IPS-18a (cell line): ENCODE data around the gene ZNF354B.
"Not testable (repeated sequence)": the region's sequence is repeated elsewhere in the genome, so short reads cannot be mapped to it uniquely, and the experiment has no call there.

ENCODE experiments used
- H3K27ac ChIP-seq: one replicate; pipeline ENCODE4 v1.5.1; 2013; ENCODE audit warnings: low read length
- H3K27me3 ChIP-seq: one replicate; pipeline ENCODE4 v1.6.1; 2013; ENCODE audit warnings: mild to moderate bottlenecking, low read length; ENCODE audit not compliant: control insufficient read depth, insufficient read depth
- H3K36me3 ChIP-seq: one replicate; pipeline ENCODE4 v1.6.1; 2013; ENCODE audit warnings: low read depth, low read length; ENCODE audit not compliant: control insufficient read depth
- H3K4me1 ChIP-seq: one replicate; pipeline ENCODE4 v1.6.1; 2013; ENCODE audit warnings: low read depth, low read length; ENCODE audit not compliant: control insufficient read depth
- H3K4me3 ChIP-seq: one replicate; pipeline ENCODE4 v1.5.1; 2013; ENCODE audit warnings: low read length
- H3K9ac ChIP-seq: one replicate; pipeline ENCODE4 v1.6.1; 2013; ENCODE audit warnings: mild to moderate bottlenecking, low read length, moderate library complexity
- H3K9me3 ChIP-seq: one replicate; pipeline ENCODE4 v1.6.1; 2013; ENCODE audit warnings: low read depth, low read length; ENCODE audit not compliant: control insufficient read depth

The ZNF354B gene

DNA sequence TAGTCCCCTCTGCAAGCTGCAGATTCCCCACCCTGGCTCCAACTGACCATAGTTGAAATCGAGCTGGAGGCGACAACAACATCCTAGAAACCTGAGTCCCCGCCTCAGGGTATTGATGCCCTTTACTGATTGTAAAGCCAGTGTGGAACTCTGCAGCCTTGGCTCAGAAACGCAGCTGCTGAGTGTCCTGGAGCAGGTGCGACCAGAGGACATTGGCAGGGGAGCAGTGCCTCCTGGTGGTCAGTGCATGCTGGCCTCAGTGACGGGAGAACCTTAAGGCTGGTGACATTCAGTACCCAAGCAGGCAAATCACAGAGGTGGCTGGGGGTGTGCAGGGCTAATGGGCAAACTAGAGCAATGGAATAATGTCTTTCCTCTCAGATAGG lies 20.4 kb upstream of the ZNF354B start:
- H3K4me3 ChIP-seq: peak overlapping the region; percentile 17
- no peak overlapping the region for H3K9ac ChIP-seq
- H3K36me3 ChIP-seq: no peaks in the 10 kb centered on the region
- H3K4me1 ChIP-seq: no peaks in the 10 kb centered on the region
- H3K27me3 ChIP-seq: no peaks in the 10 kb centered on the region
- H3K9me3 ChIP-seq: no peaks in the 10 kb centered on the region
- H3K27ac ChIP-seq: no peak overlapping the region

DNA sequence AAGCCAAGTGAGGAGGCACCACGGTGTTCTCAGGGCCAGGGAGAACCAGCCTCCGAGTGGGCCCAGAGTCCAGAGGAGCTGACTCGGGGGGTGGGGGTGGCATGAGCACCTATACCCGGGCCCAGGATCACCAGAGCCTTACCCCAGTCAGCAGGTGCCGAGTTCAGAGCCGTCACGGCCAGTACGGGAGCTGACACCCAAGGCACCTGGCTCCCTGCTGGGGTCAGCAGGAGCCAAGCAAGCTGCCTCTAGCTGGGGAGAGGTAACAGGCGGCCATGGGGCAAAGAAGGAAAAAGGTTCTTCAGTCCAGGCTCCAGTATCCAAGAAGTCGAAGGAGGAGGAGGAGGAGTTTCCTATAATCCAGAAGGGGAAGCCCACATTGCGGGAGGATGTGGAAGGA lies 19.4 kb upstream of the ZNF354B start:
- H3K9me3 ChIP-seq, H3K4me3 ChIP-seq, H3K9ac ChIP-seq, H3K4me1 ChIP-seq, H3K36me3 ChIP-seq, H3K27me3 ChIP-seq, H3K27ac ChIP-seq: not testable (repeated sequence)

DNA sequence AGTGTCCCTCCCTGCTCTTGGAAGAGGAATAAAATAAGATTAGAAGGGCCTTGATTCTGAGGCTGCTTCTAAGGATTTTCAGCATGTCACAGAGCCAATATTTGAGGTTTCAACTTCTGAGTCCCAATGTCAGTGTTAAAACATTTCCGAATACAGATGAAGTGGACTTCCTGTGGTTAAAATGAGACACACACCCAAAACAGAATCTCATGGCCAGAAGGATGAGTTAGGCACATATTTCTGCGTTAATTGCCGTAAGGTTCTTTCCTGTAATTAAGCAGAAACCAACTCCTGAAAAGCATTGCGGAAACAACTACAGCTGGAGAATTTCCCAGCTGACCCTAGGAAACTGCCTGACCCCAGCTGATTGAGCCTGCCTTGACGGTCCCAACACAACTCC lies 10.4 kb upstream of the ZNF354B start:
- Histone ChIP-seq H3K27ac (no peak overlapping the region), H3K27me3 (no peaks in the 10 kb centered on the region), H3K9ac (no peak overlapping the region), H3K9me3 (no peaks in the 10 kb centered on the region), H3K4me3 (no peak overlapping the region), H3K4me1 (no peaks in the 10 kb centered on the region), H3K36me3 (no peaks in the 10 kb centered on the region)

DNA sequence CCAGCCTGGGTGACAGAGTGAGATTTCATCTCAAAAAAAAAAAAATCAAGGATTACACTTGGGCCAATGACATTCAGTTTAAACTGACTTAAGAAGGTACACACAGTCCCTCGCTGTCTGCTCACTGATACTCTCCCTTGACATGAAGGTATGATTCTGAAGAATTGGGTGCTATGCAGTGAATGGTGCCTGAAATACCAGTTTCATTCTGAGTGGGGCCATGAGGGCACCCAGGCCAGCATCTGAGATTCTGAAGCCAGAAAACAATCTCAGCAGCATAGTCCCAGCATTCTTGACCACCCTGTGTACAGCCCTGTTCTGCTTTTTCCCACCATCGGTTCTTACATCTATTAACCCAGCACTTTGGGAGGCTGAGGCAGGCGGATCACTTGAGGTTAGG lies 7.8 kb upstream of the ZNF354B start:
- Histone ChIP-seq H3K36me3 (no peaks in the 10 kb centered on the region), H3K4me3 (no peak overlapping the region), H3K9ac (no peak overlapping the region), H3K4me1 (no peaks in the 10 kb centered on the region), H3K9me3 (no peaks in the 10 kb centered on the region), H3K27ac (no peak overlapping the region), H3K27me3 (no peaks in the 10 kb centered on the region)

DNA sequence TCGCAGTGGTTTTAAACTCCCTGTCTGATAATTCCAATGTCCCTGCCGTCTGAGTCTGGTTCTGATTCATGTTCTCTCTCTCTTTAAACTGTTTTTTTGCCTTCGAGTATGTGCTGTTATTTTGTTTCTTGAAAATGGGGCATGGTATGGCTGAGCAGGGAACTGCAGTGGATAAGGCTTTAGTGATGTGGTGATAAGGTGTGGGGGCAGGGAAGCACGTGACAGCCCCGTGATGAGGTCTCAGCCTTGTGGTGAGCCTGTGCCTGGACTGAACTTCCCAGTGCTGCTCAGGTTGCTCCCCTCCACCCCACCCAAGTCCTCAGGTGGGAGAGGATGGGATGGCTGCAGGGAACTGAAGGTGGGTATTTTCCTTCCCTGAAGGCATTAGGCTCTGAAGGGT lies 5.5 kb upstream of the ZNF354B start:
- Histone ChIP-seq H3K27ac (no peak overlapping the region), H3K27me3 (no peaks in the 10 kb centered on the region), H3K9me3 (no peaks in the 10 kb centered on the region), H3K4me1 (no peaks in the 10 kb centered on the region), H3K4me3 (no peak overlapping the region), H3K9ac (no peak overlapping the region), H3K36me3 (no peaks in the 10 kb centered on the region)

DNA sequence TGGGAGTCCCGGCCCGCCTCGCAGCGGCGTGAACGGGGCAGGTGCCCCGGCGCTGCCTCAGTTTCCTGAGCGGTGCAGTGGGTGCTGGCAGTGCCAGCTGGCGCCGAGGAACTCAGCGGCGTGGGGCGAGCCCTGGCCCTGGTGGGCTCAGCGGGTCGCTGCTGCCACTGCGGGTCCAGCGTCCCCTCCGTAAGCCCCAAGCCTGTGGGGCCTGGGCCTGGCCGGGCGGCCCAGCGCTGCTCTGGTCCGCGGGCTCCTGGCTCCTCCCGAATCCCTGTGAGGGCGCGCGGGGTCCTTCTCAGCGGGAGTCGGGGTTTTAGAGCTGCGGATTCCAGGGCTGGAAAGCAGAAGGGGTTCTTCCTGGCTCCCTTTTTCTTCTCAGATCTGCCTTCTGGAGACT lies 862 bp downstream of the ZNF354B start:
- H3K27ac ChIP-seq, H3K36me3 ChIP-seq, H3K9me3 ChIP-seq, H3K27me3 ChIP-seq, H3K4me1 ChIP-seq: not testable (repeated sequence)
- peak overlapping the region; percentile 65 for H3K4me3 ChIP-seq
- peak overlapping the region; percentile 32 for H3K9ac ChIP-seq

DNA sequence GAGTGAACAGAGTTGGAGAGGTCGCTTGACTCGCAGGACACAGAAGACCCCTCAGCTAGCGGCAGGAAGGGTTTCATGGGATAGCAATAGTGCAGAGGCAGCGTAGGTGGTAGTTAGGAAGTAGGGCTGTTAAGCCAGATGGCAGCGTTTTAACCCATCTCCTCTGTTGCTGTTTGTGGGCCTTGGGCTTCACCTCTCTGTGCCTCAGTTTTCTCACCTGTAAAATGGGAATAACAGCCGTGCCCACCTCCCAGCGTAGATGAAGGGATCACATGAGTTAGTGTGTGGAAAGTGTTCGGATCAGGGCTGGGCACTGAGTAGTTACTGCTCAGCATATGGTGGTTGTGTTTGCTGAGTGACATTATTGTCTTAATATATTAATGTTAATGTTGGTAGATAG lies 1.9 kb downstream of the ZNF354B start:
- Histone ChIP-seq H3K9me3 (no peaks in the 10 kb centered on the region), H3K36me3 (peaks cover 14% of the 10 kb centered on the region), H3K4me3 (no peak overlapping the region)

DNA sequence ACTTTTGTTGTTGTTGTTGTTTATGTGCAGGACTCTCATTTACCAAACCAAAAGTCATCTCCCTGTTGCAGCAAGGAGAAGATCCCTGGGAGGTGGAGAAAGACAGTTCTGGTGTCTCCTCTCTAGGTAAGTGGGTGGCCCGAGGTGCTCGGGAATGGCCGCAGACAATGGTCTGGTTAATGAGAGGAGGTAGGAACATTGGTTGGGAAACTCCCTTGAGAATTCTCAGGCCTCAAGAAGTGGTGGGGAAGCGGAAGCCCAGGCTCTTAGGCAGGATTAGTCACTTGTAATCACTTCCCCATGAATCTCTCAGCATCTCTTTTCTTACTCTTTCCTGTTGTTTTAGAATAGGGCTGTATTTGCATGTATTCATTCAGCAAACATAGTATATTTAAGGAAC lies 7.2 kb downstream of the ZNF354B start:
- Histone ChIP-seq H3K4me1 (no peaks in the 10 kb centered on the region), H3K9ac (no peak overlapping the region), H3K27me3 (no peaks in the 10 kb centered on the region), H3K36me3 (peaks cover 45% of the 10 kb centered on the region), H3K27ac (no peak overlapping the region), H3K9me3 (no peaks in the 10 kb centered on the region), H3K4me3 (no peak overlapping the region)

More for the DNA sequence above, 1.9 kb downstream of the ZNF354B start:
- Histone ChIP-seq H3K4me1 (no peaks in the 10 kb centered on the region), H3K27ac (no peak overlapping the region), H3K9ac (no peak overlapping the region), H3K27me3 (no peaks in the 10 kb centered on the region)

DNA sequence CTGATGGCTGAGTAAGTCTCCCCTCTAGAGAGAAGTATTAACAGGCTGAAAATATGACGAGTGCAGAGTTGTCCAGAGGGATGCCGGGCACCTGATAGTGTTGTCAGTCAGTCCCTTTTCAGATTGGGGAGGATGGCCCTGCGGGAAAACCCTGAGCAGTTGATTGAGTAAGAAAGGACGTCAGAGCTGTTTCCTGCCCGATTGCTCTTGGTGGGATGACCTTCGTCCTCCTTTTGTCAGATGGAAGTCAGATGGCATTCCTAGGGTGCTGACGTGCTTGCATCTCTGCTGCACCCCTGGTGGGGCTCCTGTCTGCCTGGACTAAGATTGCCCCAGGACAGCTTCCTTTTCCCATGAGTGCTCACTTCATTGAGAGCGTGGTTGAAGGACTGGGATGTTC lies 9.8 kb downstream of the ZNF354B start:
- Histone ChIP-seq H3K36me3 (peaks cover 44% of the 10 kb centered on the region), H3K9me3 (no peaks in the 10 kb centered on the region), H3K9ac (no peak overlapping the region), H3K4me1 (no peaks in the 10 kb centered on the region), H3K27me3 (no peaks in the 10 kb centered on the region), H3K27ac (no peak overlapping the region), H3K4me3 (no peak overlapping the region)

DNA sequence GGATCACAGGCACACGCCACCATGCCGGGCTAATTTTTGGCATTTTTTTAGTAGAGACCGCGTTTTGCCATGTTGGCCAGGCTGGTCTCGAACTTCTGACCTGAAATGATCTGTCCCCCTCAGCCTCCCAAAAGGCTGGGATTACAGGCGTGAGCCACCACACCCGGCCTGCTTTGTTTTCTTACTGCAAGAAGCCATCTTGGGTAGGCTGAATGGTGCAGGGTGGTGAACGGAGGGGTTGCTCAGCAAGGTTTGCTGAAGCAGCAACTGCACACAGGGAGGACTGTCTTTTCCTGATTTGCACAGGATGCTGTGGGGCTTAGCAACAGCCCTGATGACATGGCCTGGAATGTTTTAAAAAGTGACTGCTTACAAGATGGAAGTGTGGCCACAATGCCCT lies 10.7 kb downstream of the ZNF354B start:
- H3K36me3 ChIP-seq: peaks cover 49% of the 10 kb centered on the region
- no peak overlapping the region for H3K4me3 ChIP-seq
- no peak overlapping the region for H3K27ac ChIP-seq
- no peak overlapping the region for H3K9ac ChIP-seq
- H3K27me3 ChIP-seq: no peaks in the 10 kb centered on the region
- no peaks in the 10 kb centered on the region for H3K9me3 ChIP-seq
- no peaks in the 10 kb centered on the region for H3K4me1 ChIP-seq

DNA sequence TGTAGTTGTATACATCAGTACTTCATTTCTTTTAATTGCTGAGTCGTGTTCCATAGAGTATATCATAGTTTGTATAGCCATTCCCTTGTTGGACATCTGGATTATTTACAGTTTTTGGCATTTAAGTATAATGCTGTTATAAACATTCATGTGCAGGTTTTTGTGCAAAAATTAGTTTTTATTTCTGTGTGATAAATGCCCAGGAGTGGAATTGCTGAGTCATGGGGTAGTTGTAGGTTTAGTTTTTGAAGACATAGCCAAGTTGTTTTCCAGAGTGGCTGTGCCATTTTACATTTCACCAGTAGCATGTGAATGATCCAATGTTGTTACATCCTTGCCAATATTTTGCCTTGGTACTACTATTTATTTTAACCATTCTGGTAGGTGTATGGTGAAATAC lies 12.5 kb downstream of the ZNF354B start:
- peaks cover 37% of the 10 kb centered on the region for H3K36me3 ChIP-seq
- no peaks in the 10 kb centered on the region for H3K4me1 ChIP-seq
- no peak overlapping the region for H3K9ac ChIP-seq
- H3K27ac ChIP-seq: no peak overlapping the region
- no peaks in the 10 kb centered on the region for H3K27me3 ChIP-seq
- peaks cover 8% of the 10 kb centered on the region for H3K9me3 ChIP-seq
- H3K4me3 ChIP-seq: no peak overlapping the region

DNA sequence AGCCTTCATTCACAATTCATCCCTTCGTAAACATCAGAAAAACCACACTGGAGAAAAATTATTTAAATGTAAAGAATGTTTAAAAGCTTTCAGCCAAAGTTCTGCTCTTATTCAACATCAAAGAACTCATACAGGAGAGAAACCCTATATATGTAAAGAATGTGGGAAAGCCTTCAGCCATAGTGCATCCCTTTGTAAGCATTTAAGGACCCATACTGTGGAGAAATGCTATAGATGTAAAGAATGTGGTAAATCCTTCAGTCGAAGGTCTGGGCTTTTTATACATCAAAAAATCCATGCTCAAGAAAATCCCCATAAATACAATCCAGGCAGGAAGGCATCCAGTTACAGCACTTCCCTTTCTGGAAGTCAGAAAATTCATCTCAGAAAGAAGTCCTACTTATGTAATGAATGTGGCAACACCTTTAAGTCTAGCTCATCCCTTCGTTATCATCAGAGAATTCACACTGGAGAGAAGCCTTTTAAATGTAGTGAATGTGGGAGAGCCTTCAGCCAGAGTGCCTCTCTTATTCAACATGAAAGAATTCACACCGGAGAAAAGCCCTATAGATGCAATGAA lies 23.5 kb downstream of the ZNF354B start:
- not testable (repeated sequence) for H3K27me3 ChIP-seq, H3K9ac ChIP-seq, H3K4me1 ChIP-seq, H3K4me3 ChIP-seq, H3K27ac ChIP-seq
- Histone ChIP-seq H3K36me3 (peaks cover 31% of the 10 kb centered on the region), H3K9me3 (peaks cover 73% of the 10 kb centered on the region)
